Psoas muscle (tissue), 8 donors: Measurements from ENCODE around the gene TRIM71. TPM values are rescaled to one million over a fixed set of nuclear protein-coding genes. Genes with fewer than 3 reads are reported as not detected.

ENCODE experiments used
- ATAC-seq, 4 donors: fragments of 200-7000 bp; cut with Tn5 transposase; one replicate each; pipeline ENCODE4 v1.9.1; 2020; ENCODE audit warnings: moderate library complexity in 3 of 4, mild to moderate bottlenecking in 2 of 4
- DNase-seq, 2 donors: peaks; one replicate each; pipeline ENCODE4 v3.0.0-alpha.2; 2020
- H3K27ac ChIP-seq: fragments of 200-600 bp; one replicate; pipeline ENCODE4 v1.8.0; 2022
- H3K27me3 ChIP-seq, 3 donors: fragments of 200-600 bp in 1 of 3; one replicate each; pipeline versions ENCODE4 v1.6.1 to v1.8.0; 2013 to 2022; ENCODE audit warnings: low read length in 2 of 3, mild to moderate bottlenecking in 2 of 3, moderate library complexity in 1 of 3; ENCODE audit not compliant: insufficient read depth in 3 of 3
- H3K36me3 ChIP-seq, 2 donors: fragments of 200-600 bp in 1 of 2; one replicate each; pipeline versions ENCODE4 v1.6.1 to v1.8.0; 2013 to 2022; ENCODE audit warnings: low read depth in 1 of 2, mild to moderate bottlenecking in 1 of 2, moderate library complexity in 1 of 2; ENCODE audit not compliant: insufficient read depth in 1 of 2
- H3K4me1 ChIP-seq: fragments of 200-600 bp; one replicate; pipeline ENCODE4 v1.8.0; 2022
- H3K4me3 ChIP-seq: fragments of 200-600 bp; one replicate; pipeline ENCODE4 v1.8.0; 2022; ENCODE audit warnings: mild to moderate bottlenecking
- H3K9me3 ChIP-seq: fragments of 200-600 bp; one replicate; pipeline ENCODE4 v1.8.0; 2022
- CTCF ChIP-seq: fragments of 200-600 bp; IDR thresholded peaks from one replicate; pipeline ENCODE4 v1.8.0; 2022; ENCODE audit warnings: antibody characterized with exemption
- WGBS, 3 donors: extraction: QIAGEN DNeasy Blood & Tissue Kit; methylation state at CpG; one replicate each; pipeline versions ENCODE4 v1.1.6 to v1.1.7; 2013; 5-methylcytosine and 5-hydroxymethylcytosine counted together
- intact Hi-C, 2 donors: fragments of 100-400 bp; cut with DNase I; formaldehyde crosslinking; loops; one replicate each; pipeline versions ENCODE4 v1.11.0 to v1.14.2; 2022
- polyA plus RNA-seq, 3 donors: library from polyadenylated mRNA; stranded (reverse); fragments of 200-250 nt; gene quantifications; one replicate each; pipeline ENCODE4 v1.2.3, GENCODE V29; 2013
- total RNA-seq, 4 donors: library from RNA; stranded (reverse); fragmentation: NEBNext Ultra II Directional in 2 of 4; extraction: Animal tissue kit (Norgen Biotek cat#: 25700) in 2 of 4; gene quantifications; one replicate each; pipeline versions ENCODE4 v1.2.1 to v1.2.4, GENCODE V29; 2021 to 2023
- donor health status: healthy with polysubstance abuse.
- donor health status: DM: no; HTN: no; CAD: no; lungs with moderate emphysema.
- donor health status: Bipolar disorder and iron deficiency.
- donor health status: healthy.
- donor health status: DM: yes; HTN: yes; CAD: no.
- donor health status: DM: no; HTN: no; CAD: no.
- donor health status: DM: no; HTN: no; CAD: no.
- donor health status: DM: yes; HTN: yes; CAD: no.

The TRIM71 gene
- total and polyA plus RNA-seq, 7 donors = 0.01 TPM; not detected in 6

- no peak for TF ChIP-seq CTCF
- H3K4me1 ChIP-seq = no peaks in the 10 kb centered on the region
- H3K27me3 ChIP-seq = no peaks in the 10 kb centered on the region
- H3K4me3 ChIP-seq = no peak overlapping the region
- ATAC-seq (no peak), DNase-seq (no peak)
- no peaks in the 10 kb centered on the region for H3K36me3 ChIP-seq
- intact Hi-C loops = no loop called here
- H3K27ac ChIP-seq = no peak overlapping the region
- 85 to 89% (median 87%) methylated on average over 5 of the region's 5 CpGs for WGBS, 3 donors
- no peaks in the 10 kb centered on the region for H3K9me3 ChIP-seq
Observed at GRCh38 chr3:32862936-32863487, 45.2 kb downstream of the TRIM71 start.

- H3K4me1 ChIP-seq = no peaks in the 10 kb centered on the region
- intact Hi-C loops = no loop called here
- no peaks in the 10 kb centered on the region for H3K9me3 ChIP-seq
- H3K27me3 ChIP-seq = no peaks in the 10 kb centered on the region
- ATAC-seq (no peak), DNase-seq (no peak)
- 64 to 77% (median 70%) methylated on average over 6 of the region's 6 CpGs for WGBS, 3 donors
- TF ChIP-seq CTCF = no peak
- no peaks in the 10 kb centered on the region for H3K36me3 ChIP-seq
- H3K4me3 ChIP-seq = no peak overlapping the region
- no peak overlapping the region for H3K27ac ChIP-seq
Observed at GRCh38 chr3:32865383-32865782, 47.6 kb downstream of the TRIM71 start.

- DNase-seq (no peak), ATAC-seq (no peak)
- H3K4me3 ChIP-seq = no peak overlapping the region
- no peaks in the 10 kb centered on the region for H3K9me3 ChIP-seq
- H3K4me1 ChIP-seq = no peaks in the 10 kb centered on the region
- H3K27ac ChIP-seq = no peak overlapping the region
- intact Hi-C loops = no loop called here
- H3K36me3 ChIP-seq = no peaks in the 10 kb centered on the region
- WGBS, 3 donors = 88 to 94% (median 93%) methylated on average over 5 of the region's 5 CpGs
- no peaks in the 10 kb centered on the region for H3K27me3 ChIP-seq
- TF ChIP-seq CTCF = no peak
Observed at GRCh38 chr3:32866533-32866932, 48.7 kb downstream of the TRIM71 start.

- 66 to 83% (median 75%) methylated on average over 5 of the region's 5 CpGs for WGBS, 3 donors
- Histone ChIP-seq H3K9me3 (no peaks in the 10 kb centered on the region), H3K4me1 (no peaks in the 10 kb centered on the region), H3K27me3 (no peaks in the 10 kb centered on the region), H3K36me3 (no peaks in the 10 kb centered on the region), H3K27ac (no peak overlapping the region), H3K4me3 (no peak overlapping the region)
- DNase-seq (no peak), ATAC-seq (no peak)
- no peak for TF ChIP-seq CTCF
- intact Hi-C loops = no loop called here
Observed at GRCh38 chr3:32867954-32868353, 50.2 kb downstream of the TRIM71 start.
